HepG2 (cell line): Measurements from ENCODE around the gene CCDC116. TPM values are rescaled to one million over a fixed set of nuclear protein-coding genes. Genes with fewer than 3 reads are reported as not detected.

Source experiments
- ARID5B ChIP-seq: IDR thresholded peaks from 2 replicates; pipeline ENCODE4 v1.4.0; 2020; ENCODE audit warnings: mild to moderate bottlenecking, missing genetic modification reagents
- CAMTA2 ChIP-seq: sonication (generic); formaldehyde crosslinking; IDR thresholded peaks from 2 replicates; pipeline ENCODE4 v1.4.0; 2020; ENCODE audit warnings: mild to moderate bottlenecking, missing genetic modification reagents, borderline replicate concordance
- E2F5 ChIP-seq: sonication (generic); formaldehyde crosslinking; conservative IDR thresholded peaks from 2 replicates; pipeline ENCODE4 v1.4.0; 2020; ENCODE audit warnings: missing genetic modification reagents
- ELK4 ChIP-seq: sonication (generic); formaldehyde crosslinking; IDR thresholded peaks from 2 replicates; pipeline ENCODE4 v1.9.0; 2021; ENCODE audit warnings: missing genetic modification reagents, borderline replicate concordance
- HDAC1 ChIP-seq: sonication (generic); formaldehyde crosslinking; IDR thresholded peaks from 2 replicates; pipeline ENCODE4 v1.5.1; 2020; ENCODE audit warnings: mild to moderate bottlenecking, missing genetic modification reagents
- MXI1 ChIP-seq: IDR thresholded peaks from 3 replicates; pipeline ENCODE4 v1.6.1; 2012; ENCODE audit warnings: low read depth, low read length, inconsistent platforms, borderline replicate concordance
- PHF5A ChIP-seq: IDR thresholded peaks from one replicate; pipeline ENCODE4 v1.6.1; 2018; ENCODE audit warnings: low read depth, missing genetic modification reagents; ENCODE audit not compliant: unreplicated experiment
- REL ChIP-seq: sonication (generic); formaldehyde crosslinking; conservative IDR thresholded peaks from 2 replicates; pipeline ENCODE4 v1.8.0; 2022; ENCODE audit warnings: mild to moderate bottlenecking, missing genetic modification reagents, moderate library complexity
- SATB2 ChIP-seq: sonication (generic); formaldehyde crosslinking; IDR thresholded peaks from 2 replicates; pipeline ENCODE4 v1.5.0; 2020; ENCODE audit warnings: missing genetic modification reagents
- SMYD3 ChIP-seq: sonication (generic); formaldehyde crosslinking; IDR thresholded peaks from 2 replicates; pipeline ENCODE4 v1.8.1; 2023; ENCODE audit warnings: mild to moderate bottlenecking, missing genetic modification reagents
- THAP7 ChIP-seq: sonication (generic); formaldehyde crosslinking; IDR thresholded peaks from 2 replicates; pipeline ENCODE4 v1.8.1; 2023; ENCODE audit warnings: mild to moderate bottlenecking, missing genetic modification reagents
- ZFP37 ChIP-seq: sonication (generic); formaldehyde crosslinking; IDR thresholded peaks from 2 replicates; pipeline ENCODE4 v1.4.0; 2020; ENCODE audit warnings: missing genetic modification reagents, borderline replicate concordance
- ZFP91 ChIP-seq: sonication (generic); formaldehyde crosslinking; IDR thresholded peaks from 2 replicates; pipeline ENCODE4 v1.9.0; 2022; ENCODE audit warnings: missing genetic modification reagents, mild to moderate bottlenecking, borderline replicate concordance
- ZHX1 ChIP-seq: sonication (generic); formaldehyde crosslinking; IDR thresholded peaks from 2 replicates; pipeline ENCODE4 v1.8.1; 2022; ENCODE audit warnings: low read depth, mild to moderate bottlenecking, missing genetic modification reagents
- ZNF225 ChIP-seq: sonication (generic); formaldehyde crosslinking; IDR thresholded peaks from 2 replicates; pipeline ENCODE4 v1.4.0; 2020; ENCODE audit warnings: mild to moderate bottlenecking, missing genetic modification reagents
- ZNF382 ChIP-seq: sonication (generic); formaldehyde crosslinking; IDR thresholded peaks from 2 replicates; pipeline ENCODE4 v1.5.0; 2020; ENCODE audit warnings: missing genetic modification reagents, mild to moderate bottlenecking, borderline replicate concordance
- ZNF709 ChIP-seq: sonication (generic); formaldehyde crosslinking; IDR thresholded peaks from 2 replicates; pipeline ENCODE4 v1.5.0; 2020; ENCODE audit warnings: mild to moderate bottlenecking, missing genetic modification reagents
- ZNF75D ChIP-seq: sonication (generic); formaldehyde crosslinking; IDR thresholded peaks from 2 replicates; pipeline ENCODE4 v1.8.1; 2023; ENCODE audit warnings: missing genetic modification reagents, mild to moderate bottlenecking, borderline replicate concordance
- polyA plus RNA-seq, 8 experiments: library from polyadenylated mRNA; depleted of rRNA in 3 of 8; stranded (reverse) in 7 of 8; unstranded in 1 of 8; fragments of >200 nt; fragmentation: Illumina TruSeq in 4 of 8; extraction: Trizol in 4 of 8; gene quantifications; 2 replicates each; pipeline versions ENCODE4 v1.2.1 to v1.2.3, GENCODE V29; 2011 to 2016; ENCODE audit warnings: low read depth in 4 of 8, missing spikeins in 1 of 8, mixed read lengths in 1 of 8; ENCODE audit not compliant: insufficient read depth in 1 of 8
- total RNA-seq, 5 experiments: library from RNA; depleted of rRNA; stranded (reverse); fragments of >200 nt; fragmentation: Illumina TruSeq; extraction: Trizol; gene quantifications; 2 replicates each; pipeline ENCODE4 v1.2.3, GENCODE V29; 2016; ENCODE audit warnings: low read depth in 1 of 5

The CCDC116 gene
- total and polyA plus RNA-seq, 2 of the 13 experiments (the other 11 are each of a cell fraction or from before 2014, with no cell fraction given), result 0.15 to 0.33 TPM

GRCh38 chr22:21652010-21652546 is 19.5 kb downstream of the CCDC116 start (continued):
- no peak for TF ChIP-seq ELK4
- TF ChIP-seq THAP7 (CRISPR knock-in tag), result no peak
- 0 out of 2 replicates have a peak, but pooled peaks have one; percentile 47 for TF ChIP-seq SMYD3 (CRISPR knock-in tag)
- TF ChIP-seq ZNF225 (CRISPR knock-in tag), result no peak
- no peak for TF ChIP-seq ARID5B
- TF ChIP-seq MXI1, result peak; percentile 69; the same call in 1 of the 3 replicates
- 0 out of 2 replicates have a peak, but pooled peaks have one; percentile 35 for TF ChIP-seq SATB2
- TF ChIP-seq HDAC1 (CRISPR knock-in tag), result peak; percentile 80
- peak; percentile 63; the same call in 1 of the 2 replicates for TF ChIP-seq ZFP91
- TF ChIP-seq ZHX1, result no peak
- TF ChIP-seq E2F5 (CRISPR knock-in tag), result peak; percentile 56; the same call in 1 of the 2 replicates
- no peak for TF ChIP-seq ZNF709 (CRISPR knock-in tag)
- no peak for TF ChIP-seq ZNF382 (CRISPR knock-in tag)
- TF ChIP-seq CAMTA2 (CRISPR knock-in tag), result no peak
- TF ChIP-seq ZFP37 (CRISPR knock-in tag), result no peak
- no peak for TF ChIP-seq ZNF75D
- TF ChIP-seq PHF5A (CRISPR knock-in tag), result no peak
- 0 out of 2 replicates have a peak, but pooled peaks have one; percentile 58 for TF ChIP-seq REL (CRISPR knock-in tag)
